Psoas muscle (tissue), 8 donors: Measurements from ENCODE around the gene CAPN9. TPM values are rescaled to one million over a fixed set of nuclear protein-coding genes. Genes with fewer than 3 reads are reported as not detected.
A peak's percentile ranks its signal among the peaks of the same experiment; 100 is the strongest.

Experiments
- ATAC-seq, 4 donors: fragments of 200-7000 bp; cut with Tn5 transposase; one replicate each; pipeline ENCODE4 v1.9.1; 2020; ENCODE audit warnings: moderate library complexity in 3 of 4, mild to moderate bottlenecking in 2 of 4
- DNase-seq, 2 donors: peaks; one replicate each; pipeline ENCODE4 v3.0.0-alpha.2; 2020
- H3K27ac ChIP-seq: fragments of 200-600 bp; one replicate; pipeline ENCODE4 v1.8.0; 2022
- H3K27me3 ChIP-seq, 3 donors: fragments of 200-600 bp in 1 of 3; one replicate each; pipeline versions ENCODE4 v1.6.1 to v1.8.0; 2013 to 2022; ENCODE audit warnings: low read length in 2 of 3, mild to moderate bottlenecking in 2 of 3, moderate library complexity in 1 of 3; ENCODE audit not compliant: insufficient read depth in 3 of 3
- H3K36me3 ChIP-seq, 2 donors: fragments of 200-600 bp in 1 of 2; one replicate each; pipeline versions ENCODE4 v1.6.1 to v1.8.0; 2013 to 2022; ENCODE audit warnings: low read depth in 1 of 2, mild to moderate bottlenecking in 1 of 2, moderate library complexity in 1 of 2; ENCODE audit not compliant: insufficient read depth in 1 of 2
- H3K4me1 ChIP-seq: fragments of 200-600 bp; one replicate; pipeline ENCODE4 v1.8.0; 2022
- H3K4me3 ChIP-seq: fragments of 200-600 bp; one replicate; pipeline ENCODE4 v1.8.0; 2022; ENCODE audit warnings: mild to moderate bottlenecking
- H3K9me3 ChIP-seq: fragments of 200-600 bp; one replicate; pipeline ENCODE4 v1.8.0; 2022
- CTCF ChIP-seq: fragments of 200-600 bp; IDR thresholded peaks from one replicate; pipeline ENCODE4 v1.8.0; 2022; ENCODE audit warnings: antibody characterized with exemption
- WGBS, 3 donors: extraction: QIAGEN DNeasy Blood & Tissue Kit; methylation state at CpG; one replicate each; pipeline versions ENCODE4 v1.1.6 to v1.1.7; 2013; 5-methylcytosine and 5-hydroxymethylcytosine counted together
- intact Hi-C, 2 donors: fragments of 100-400 bp; cut with DNase I; formaldehyde crosslinking; loops; one replicate each; pipeline versions ENCODE4 v1.11.0 to v1.14.2; 2022
- polyA plus RNA-seq, 3 donors: library from polyadenylated mRNA; stranded (reverse); fragments of 200-250 nt; gene quantifications; one replicate each; pipeline ENCODE4 v1.2.3, GENCODE V29; 2013
- total RNA-seq, 4 donors: library from RNA; stranded (reverse); fragmentation: NEBNext Ultra II Directional in 2 of 4; extraction: Animal tissue kit (Norgen Biotek cat#: 25700) in 2 of 4; gene quantifications; one replicate each; pipeline versions ENCODE4 v1.2.1 to v1.2.4, GENCODE V29; 2021 to 2023
- donor health status: healthy with polysubstance abuse.
- donor health status: DM: no; HTN: no; CAD: no; lungs with moderate emphysema.
- donor health status: Bipolar disorder and iron deficiency.
- donor health status: healthy.
- donor health status: DM: yes; HTN: yes; CAD: no.
- donor health status: DM: no; HTN: no; CAD: no.
- donor health status: DM: no; HTN: no; CAD: no.
- donor health status: DM: yes; HTN: yes; CAD: no.

The CAPN9 gene
- total and polyA plus RNA-seq, 7 donors: 0.03 TPM; not detected in 6

- Histone ChIP-seq H3K9me3 (no peaks in the 10 kb centered on the region), H3K4me3 (no peak overlapping the region), H3K4me1 (peaks cover 3% of the 10 kb centered on the region), H3K27ac (no peak overlapping the region), H3K36me3 (no peaks in the 10 kb centered on the region), H3K27me3 (no peaks in the 10 kb centered on the region)
- intact Hi-C loops: no loop called here
- no peak for TF ChIP-seq CTCF
- DNase-seq (no peak), ATAC-seq (no peak)
- 79 to 81% (median 80%) methylated on average over 7 of the region's 7 CpGs for WGBS, 3 donors
Observed at GRCh38 chr1:230759369-230760065, 12.3 kb downstream of the CAPN9 start.

GRCh38 chr1:230760360-230760827 is 13.2 kb downstream of the CAPN9 start:
- whole genome bisulfite sequencing, 3 donors: 66 to 79% (median 67%) methylated on average over 7 of the region's 7 CpGs
- Histone ChIP-seq H3K36me3 (no peaks in the 10 kb centered on the region), H3K9me3 (no peaks in the 10 kb centered on the region), H3K27ac (no peak overlapping the region), H3K4me1 (no peaks in the 10 kb centered on the region), H3K4me3 (no peak overlapping the region), H3K27me3 (no peaks in the 10 kb centered on the region)
- intact Hi-C loops: no loop called here
- ATAC-seq (peak in 2 of 4 donors; percentile 10 to 50), DNase-seq (peak in 1 of 2 donors; percentile 41)
- TF ChIP-seq CTCF: no peak

- intact Hi-C loops: no loop called here
- TF ChIP-seq CTCF: no peak
- no peak for ATAC-seq
Observed at GRCh38 chr1:230761443-230762167, 14.4 kb downstream of the CAPN9 start.

GRCh38 chr1:230763927-230764591 is 16.9 kb downstream of the CAPN9 start:
- H3K4me3 ChIP-seq: no peak overlapping the region
- H3K27ac ChIP-seq: no peak overlapping the region
- DNase-seq (no peak), ATAC-seq (no peak)
- H3K36me3 ChIP-seq: no peaks in the 10 kb centered on the region
- no peaks in the 10 kb centered on the region for H3K9me3 ChIP-seq
- H3K27me3 ChIP-seq: no peaks in the 10 kb centered on the region
- H3K4me1 ChIP-seq: no peaks in the 10 kb centered on the region
- TF ChIP-seq CTCF: no peak
- intact Hi-C loops: no loop called here
- 91 to 98% (median 93%) methylated on average over 5 of the region's 5 CpGs for WGBS, 3 donors

More at GRCh38 chr1:230761443-230762167, 14.4 kb downstream of the CAPN9 start:
- Histone ChIP-seq H3K9me3 (no peaks in the 10 kb centered on the region), H3K4me3 (no peak overlapping the region), H3K4me1 (no peaks in the 10 kb centered on the region), H3K27me3 (no peaks in the 10 kb centered on the region), H3K27ac (no peak overlapping the region), H3K36me3 (no peaks in the 10 kb centered on the region)
- 89 to 94% (median 90%) methylated on average over 8 of the region's 8 CpGs for WGBS, 3 donors
- no peak for DNase-seq
